GM12874 (cell line): ENCODE results near the gene CDH4.

Experiments
- CTCF ChIP-seq: IDR thresholded peaks from 2 replicates; pipeline ENCODE4 v1.5.1; 2011; ENCODE audit warnings: low read depth, mild to moderate bottlenecking, control low read depth, low read length, moderate library complexity; ENCODE audit not compliant: insufficient read depth

Gene CDH4

DNA sequence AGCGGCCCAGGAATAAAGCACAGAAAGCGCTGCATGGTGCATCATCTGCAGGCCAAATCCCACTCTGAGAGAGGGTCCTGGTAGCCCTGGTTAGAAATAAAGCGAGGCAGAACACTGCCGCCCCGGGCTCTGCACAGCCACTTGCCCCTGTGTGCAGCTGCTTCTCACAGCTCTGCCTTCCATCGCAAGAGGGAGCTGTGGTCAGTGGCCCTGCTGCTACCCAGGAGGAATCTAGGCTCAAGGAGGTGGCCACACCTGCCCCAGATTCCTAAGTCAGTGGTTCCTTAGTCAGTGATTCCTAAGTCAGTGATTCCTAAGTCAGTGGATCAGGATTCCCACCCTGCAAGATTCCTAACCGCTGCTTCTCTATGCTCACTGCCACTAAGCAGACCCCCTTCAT is 8.8 kb downstream of the CDH4 start:
- TF ChIP-seq CTCF: no peak

GRCh38 chr20:61262036-61262435 is 10.0 kb downstream of the CDH4 start:
- no peak for TF ChIP-seq CTCF

- TF ChIP-seq CTCF: no peak
These were observed 10.5 kb downstream of the CDH4 start for GRCh38 chr20:61262514-61262913.

GRCh38 chr20:61263084-61263695 is 11.1 kb downstream of the CDH4 start:
- peak; percentile 59 for TF ChIP-seq CTCF

- no peak for TF ChIP-seq CTCF
These were observed 11.9 kb downstream of the CDH4 start for GRCh38 chr20:61263938-61264337.

GRCh38 chr20:61267241-61267640 is 15.2 kb downstream of the CDH4 start:
- TF ChIP-seq CTCF: no peak

DNA sequence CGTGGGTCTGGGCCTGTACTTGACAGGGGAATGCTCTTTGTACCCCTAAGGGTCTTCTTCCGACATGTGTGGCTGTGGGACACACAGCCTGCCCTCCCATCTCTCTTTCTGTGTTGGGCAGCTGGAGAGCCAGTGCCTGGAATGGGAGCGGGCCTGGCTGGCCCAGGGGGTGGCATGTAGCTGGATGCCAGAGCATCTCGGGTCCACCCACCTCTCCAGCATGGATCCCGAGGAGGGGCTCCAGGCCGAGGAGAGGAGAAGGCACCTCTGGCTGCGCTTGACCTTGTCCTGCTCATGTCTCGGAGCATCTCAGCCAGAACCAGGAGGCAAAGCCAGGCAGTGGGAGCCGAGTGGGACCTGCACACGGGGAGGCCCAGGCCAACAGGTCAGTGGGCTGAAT is 16.0 kb downstream of the CDH4 start:
- TF ChIP-seq CTCF: no peak
